ENCODE results near the gene IVD.

Gene IVD

GRCh38 chr15:40361640-40362039 lies 44.0 kb upstream of the IVD start:
- no peaks in the 10 kb centered on the region for H4K20me1 ChIP-seq (ENCODE audit: control insufficient read depth, insufficient read depth, low read depth, low read length)
- H3K9me2 ChIP-seq (replicated peaks; ENCODE audit: control insufficient read depth, low read length) = no peaks in the 10 kb centered on the region
- H3K27ac ChIP-seq (ENCODE audit: low read depth, low read length) = no peak overlapping the region
- no peak for TF ChIP-seq EZH2phosphoT487 (IDR thresholded peaks at IDR 0.05; ENCODE audit: borderline replicate concordance, low read length)
- TF ChIP-seq CTCF (IDR thresholded peaks at IDR 0.05; ENCODE audit: low read depth, low read length, poor library complexity, severe bottlenecking) = no peak
- no peaks in the 10 kb centered on the region for H3K27me3 ChIP-seq (ENCODE audit: control insufficient read depth, low read length)
- peaks cover 12% of the 10 kb centered on the region for H3K4me1 ChIP-seq (ENCODE audit: control insufficient read depth, low read length)
- no peak overlapping the region for H3K4me2 ChIP-seq (ENCODE audit: low read length)
- H3F3A ChIP-seq (ENCODE audit: control insufficient read depth, insufficient read depth) = no peaks in the 10 kb centered on the region
- H3K79me2 ChIP-seq (ENCODE audit: control insufficient read depth, low read length) = no peaks in the 10 kb centered on the region
- H3K4me3 ChIP-seq (ENCODE audit: low read length) = no peak overlapping the region
- H3K9me3 ChIP-seq (ENCODE audit: control insufficient read depth, insufficient read depth, low read length) = no peaks in the 10 kb centered on the region
- H3K36me3 ChIP-seq (ENCODE audit: control insufficient read depth, low read length) = no peaks in the 10 kb centered on the region

GRCh38 chr15:40363611-40364010 lies 42.0 kb upstream of the IVD start:
- H3K4me3 ChIP-seq (ENCODE audit: low read length) = no peak overlapping the region
- H3K4me1 ChIP-seq (ENCODE audit: control insufficient read depth, low read length) = peaks cover 22% of the 10 kb centered on the region

GRCh38 chr15:40364251-40364650 lies 41.3 kb upstream of the IVD start:
- Histone ChIP-seq H3K27ac (ENCODE audit: low read depth, low read length) (no peak overlapping the region), H3K4me1 (ENCODE audit: control insufficient read depth, low read length) (peaks cover 16% of the 10 kb centered on the region), H4K20me1 (ENCODE audit: control insufficient read depth, insufficient read depth, low read depth, low read length) (no peaks in the 10 kb centered on the region), H3F3A (ENCODE audit: control insufficient read depth, insufficient read depth) (no peaks in the 10 kb centered on the region), H3K79me2 (ENCODE audit: control insufficient read depth, low read length) (no peaks in the 10 kb centered on the region), H3K4me3 (ENCODE audit: low read length) (no peak overlapping the region), H3K9me3 (ENCODE audit: control insufficient read depth, insufficient read depth, low read length) (no peaks in the 10 kb centered on the region), H3K36me3 (ENCODE audit: control insufficient read depth, low read length) (no peaks in the 10 kb centered on the region), H3K4me2 (ENCODE audit: low read length) (no peak overlapping the region), H3K9me2 (replicated peaks; ENCODE audit: control insufficient read depth, low read length) (no peaks in the 10 kb centered on the region), H3K27me3 (ENCODE audit: control insufficient read depth, low read length) (no peaks in the 10 kb centered on the region)
- TF ChIP-seq CTCF (IDR thresholded peaks at IDR 0.05; ENCODE audit: low read depth, low read length, poor library complexity, severe bottlenecking) (no peak), EZH2phosphoT487 (IDR thresholded peaks at IDR 0.05; ENCODE audit: borderline replicate concordance, low read length) (no peak)

More at GRCh38 chr15:40363611-40364010, 42.0 kb upstream of the IVD start:
- no peaks in the 10 kb centered on the region for H3K9me2 ChIP-seq (replicated peaks; ENCODE audit: control insufficient read depth, low read length)
- no peak overlapping the region for H3K4me2 ChIP-seq (ENCODE audit: low read length)
- no peaks in the 10 kb centered on the region for H3K79me2 ChIP-seq (ENCODE audit: control insufficient read depth, low read length)
- H3F3A ChIP-seq (ENCODE audit: control insufficient read depth, insufficient read depth) = no peaks in the 10 kb centered on the region
- H3K27ac ChIP-seq (ENCODE audit: low read depth, low read length) = no peak overlapping the region
- H3K27me3 ChIP-seq (ENCODE audit: control insufficient read depth, low read length) = no peaks in the 10 kb centered on the region
- H3K36me3 ChIP-seq (ENCODE audit: control insufficient read depth, low read length) = no peaks in the 10 kb centered on the region
- no peaks in the 10 kb centered on the region for H3K9me3 ChIP-seq (ENCODE audit: control insufficient read depth, insufficient read depth, low read length)
- TF ChIP-seq CTCF (IDR thresholded peaks at IDR 0.05; ENCODE audit: low read depth, low read length, poor library complexity, severe bottlenecking) (no peak), EZH2phosphoT487 (IDR thresholded peaks at IDR 0.05; ENCODE audit: borderline replicate concordance, low read length) (no peak)
- no peaks in the 10 kb centered on the region for H4K20me1 ChIP-seq (ENCODE audit: control insufficient read depth, insufficient read depth, low read depth, low read length)

- no peak overlapping the region for H3K4me3 ChIP-seq (ENCODE audit: low read length)
- H3K79me2 ChIP-seq (ENCODE audit: control insufficient read depth, low read length) = no peaks in the 10 kb centered on the region
- H3K9me2 ChIP-seq (replicated peaks; ENCODE audit: control insufficient read depth, low read length) = no peaks in the 10 kb centered on the region
- TF ChIP-seq EZH2phosphoT487 (IDR thresholded peaks at IDR 0.05; ENCODE audit: borderline replicate concordance, low read length) = no peak
- TF ChIP-seq CTCF (IDR thresholded peaks at IDR 0.05; ENCODE audit: low read depth, low read length, poor library complexity, severe bottlenecking) = no peak
- no peaks in the 10 kb centered on the region for H3K27me3 ChIP-seq (ENCODE audit: control insufficient read depth, low read length)
- no peaks in the 10 kb centered on the region for H3F3A ChIP-seq (ENCODE audit: control insufficient read depth, insufficient read depth)
- H3K36me3 ChIP-seq (ENCODE audit: control insufficient read depth, low read length) = no peaks in the 10 kb centered on the region
- no peaks in the 10 kb centered on the region for H4K20me1 ChIP-seq (ENCODE audit: control insufficient read depth, insufficient read depth, low read depth, low read length)
- peaks cover 16% of the 10 kb centered on the region for H3K4me1 ChIP-seq (ENCODE audit: control insufficient read depth, low read length)
- H3K9me3 ChIP-seq (ENCODE audit: control insufficient read depth, insufficient read depth, low read length) = no peaks in the 10 kb centered on the region
- H3K27ac ChIP-seq (ENCODE audit: low read depth, low read length) = no peak overlapping the region
- no peak overlapping the region for H3K4me2 ChIP-seq (ENCODE audit: low read length)
These were observed 40.6 kb upstream of the IVD start for GRCh38 chr15:40365016-40365415.

Data from DOHH2 (cell line).